Karpas-422 (cell line): Measurements from ENCODE around the gene KRT34. TPM values are rescaled to one million over a fixed set of nuclear protein-coding genes. Genes with fewer than 3 reads are reported as not detected.
"Not testable (repeated sequence)": the region's sequence is repeated elsewhere in the genome, so short reads cannot be mapped to it uniquely, and the experiment has no call there.

Experiments used
- DNase-seq: peaks from one replicate; pipeline ENCODE4 v3.0.0-alpha.2; 2015
- H2AFZ ChIP-seq: fragments of 200-600 bp; sonication (generic); 2 replicates; pipeline ENCODE4 v1.6.1; 2014; ENCODE audit warnings: antibody characterized with exemption, low read length, mixed read lengths
- H3K27ac ChIP-seq: fragments of 200-600 bp; sonication (generic); 2 replicates; pipeline ENCODE4 v1.5.1; 2014; ENCODE audit warnings: mild to moderate bottlenecking, low read length, moderate library complexity
- H3K27me3 ChIP-seq: fragments of 200-600 bp; sonication (generic); 2 replicates; pipeline ENCODE4 v1.6.1; 2014; ENCODE audit warnings: low read length, mixed read lengths
- H3K36me3 ChIP-seq: fragments of 200-600 bp; sonication (generic); 2 replicates; pipeline ENCODE4 v1.6.1; 2014; ENCODE audit warnings: low read length, mixed read lengths; ENCODE audit not compliant: insufficient read depth
- H3K4me1 ChIP-seq: fragments of 200-600 bp; sonication (generic); 2 replicates; pipeline ENCODE4 v1.6.1; 2014; ENCODE audit warnings: mild to moderate bottlenecking, low read length, mixed read lengths
- H3K4me2 ChIP-seq: fragments of 200-600 bp; sonication (generic); 2 replicates; pipeline ENCODE4 v1.6.1; 2014; ENCODE audit warnings: low read length, low read depth, mild to moderate bottlenecking; ENCODE audit not compliant: poor library complexity, severe bottlenecking
- H3K4me3 ChIP-seq: fragments of 200-600 bp; sonication (generic); 2 replicates; pipeline ENCODE4 v1.5.1; 2014; ENCODE audit warnings: mild to moderate bottlenecking, antibody characterized with exemption, low read length, mixed read lengths
- H3K79me2 ChIP-seq: fragments of 200-600 bp; sonication (generic); 2 replicates; pipeline ENCODE4 v1.6.1; 2014; ENCODE audit warnings: mild to moderate bottlenecking, low read length, mixed read lengths
- H3K9ac ChIP-seq: fragments of 200-600 bp; sonication (generic); 2 replicates; pipeline ENCODE4 v1.6.0; 2014; ENCODE audit warnings: low read length
- H3K9me2 ChIP-seq: fragments of 200-600 bp; sonication (generic), shearing (Covaris generic); replicated peaks from 2 replicates; pipeline ENCODE4 v1.6.0; 2014; ENCODE audit warnings: mild to moderate bottlenecking, low read length, moderate library complexity; ENCODE audit not compliant: insufficient read depth
- H3K9me3 ChIP-seq: fragments of 300-700, 200-600 bp; sonication (generic); 2 replicates; pipeline ENCODE4 v1.6.1; 2014; ENCODE audit warnings: low read length, mixed read lengths
- H4K20me1 ChIP-seq: fragments of 200-600 bp; sonication (generic); 2 replicates; pipeline ENCODE4 v1.6.1; 2014; ENCODE audit warnings: mild to moderate bottlenecking, antibody characterized with exemption, low read length, low read depth; ENCODE audit not compliant: insufficient read depth
- total RNA-seq: library from RNA; depleted of rRNA; stranded (reverse); fragments of >200 nt; shearing (Covaris generic); gene quantifications from 2 replicates; pipeline ENCODE4 v1.2.3, GENCODE V29; 2014; ENCODE audit warnings: low replicate concordance

Gene KRT34
- total RNA-seq, 1 experiment from 2014 or later = not detected

GRCh38 chr17:41391535-41391934, 9.4 kb upstream of the KRT34 start:
- H3K9ac ChIP-seq = no peak overlapping the region
- no peak overlapping the region for H3K4me2 ChIP-seq
- H3K36me3 ChIP-seq = no peaks in the 10 kb centered on the region
- H3K9me3 ChIP-seq = 0 out of 2 replicates have a peak, but pooled peaks cover 3% of the 10 kb centered on the region
- no peaks in the 10 kb centered on the region for H3K27me3 ChIP-seq
- no peak overlapping the region for H3K4me3 ChIP-seq
- DNase-seq = no peak
- H3K9me2 ChIP-seq = no peaks in the 10 kb centered on the region
- no peak overlapping the region for H2AFZ ChIP-seq
- H3K27ac ChIP-seq = no peak overlapping the region
- no peaks in the 10 kb centered on the region for H4K20me1 ChIP-seq
- no peaks in the 10 kb centered on the region for H3K79me2 ChIP-seq
- H3K4me1 ChIP-seq = no peaks in the 10 kb centered on the region

DNA sequence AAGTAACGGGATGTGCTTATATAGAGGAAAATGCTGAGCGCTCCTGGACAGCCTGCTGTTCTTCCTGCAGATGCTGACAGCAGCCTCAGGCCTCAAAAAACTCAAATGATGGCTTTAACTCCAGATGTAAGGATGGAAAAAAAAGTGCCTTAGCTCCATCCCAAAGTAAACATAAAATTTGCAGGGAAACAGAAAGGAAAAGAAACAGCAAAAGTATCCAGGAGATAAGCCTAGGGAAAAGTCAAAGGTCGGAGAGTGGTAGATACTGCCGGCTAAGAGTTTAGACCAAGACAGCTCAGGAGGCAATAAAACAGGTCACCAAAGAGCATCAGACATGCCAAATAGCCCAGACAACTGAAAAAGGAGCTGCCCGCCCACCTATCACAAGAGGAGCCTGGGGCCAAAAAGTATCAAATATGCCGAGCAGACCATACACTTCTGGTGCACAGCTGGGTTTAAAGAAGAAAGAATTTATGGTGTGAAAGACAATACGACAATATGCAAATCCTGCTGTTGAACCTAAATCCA, 8.4 kb upstream of the KRT34 start:
- no peak for DNase-seq
- Histone ChIP-seq H2AFZ (no peak overlapping the region), H3K27me3 (no peaks in the 10 kb centered on the region)

DNA sequence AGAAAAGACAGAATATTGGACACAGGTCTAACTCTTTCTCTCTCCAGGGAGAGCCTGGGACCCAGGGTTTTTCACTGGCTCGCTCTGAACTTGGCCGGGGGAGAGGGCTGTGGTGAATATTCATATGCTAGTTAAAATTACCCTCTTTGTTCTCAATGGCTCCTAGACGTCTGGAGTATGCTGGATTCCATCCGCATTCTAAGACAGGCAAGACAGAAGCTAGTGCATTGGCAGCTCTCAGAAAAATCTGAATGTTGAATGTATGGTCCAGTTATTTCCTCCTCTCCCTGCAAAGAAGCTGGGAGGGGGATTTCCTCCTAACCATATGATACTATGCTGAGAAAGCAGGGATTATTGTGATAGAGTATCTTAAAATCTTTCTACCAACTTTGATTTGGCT, 5.6 kb upstream of the KRT34 start:
- Histone ChIP-seq H3K4me2 (no peak overlapping the region), H3K36me3 (no peaks in the 10 kb centered on the region), H3K27me3 (no peaks in the 10 kb centered on the region), H3K79me2 (no peaks in the 10 kb centered on the region), H3K9me3 (0 out of 2 replicates have a peak, but pooled peaks cover 3% of the 10 kb centered on the region), H4K20me1 (no peaks in the 10 kb centered on the region), H3K9ac (no peak overlapping the region), H3K9me2 (no peaks in the 10 kb centered on the region), H3K4me1 (no peaks in the 10 kb centered on the region), H2AFZ (no peak overlapping the region), H3K4me3 (no peak overlapping the region), H3K27ac (no peak overlapping the region)
- DNase-seq = no peak

More for the DNA sequence above, 8.4 kb upstream of the KRT34 start:
- H3K4me3 ChIP-seq = no peak overlapping the region
- no peaks in the 10 kb centered on the region for H3K79me2 ChIP-seq
- no peaks in the 10 kb centered on the region for H3K36me3 ChIP-seq
- H4K20me1 ChIP-seq = no peaks in the 10 kb centered on the region
- no peak overlapping the region for H3K27ac ChIP-seq
- H3K9me2 ChIP-seq = no peaks in the 10 kb centered on the region
- H3K9ac ChIP-seq = no peak overlapping the region
- no peaks in the 10 kb centered on the region for H3K4me1 ChIP-seq
- H3K9me3 ChIP-seq = 0 out of 2 replicates have a peak, but pooled peaks cover 3% of the 10 kb centered on the region
- H3K4me2 ChIP-seq = no peak overlapping the region

- H3K27ac ChIP-seq = no peak overlapping the region
- H3K4me2 ChIP-seq = no peak overlapping the region
- H3K9ac ChIP-seq = no peak overlapping the region
- H4K20me1 ChIP-seq = no peaks in the 10 kb centered on the region
- H3K9me3 ChIP-seq = 0 out of 2 replicates have a peak, but pooled peaks cover 3% of the 10 kb centered on the region
- H3K4me3 ChIP-seq = no peak overlapping the region
- DNase-seq = no peak
- H3K36me3 ChIP-seq = no peaks in the 10 kb centered on the region
- H3K79me2 ChIP-seq = no peaks in the 10 kb centered on the region
- H3K4me1 ChIP-seq = no peaks in the 10 kb centered on the region
- H3K9me2 ChIP-seq = no peaks in the 10 kb centered on the region
- H3K27me3 ChIP-seq = no peaks in the 10 kb centered on the region
- H2AFZ ChIP-seq = no peak overlapping the region
These were observed 4.1 kb upstream of the KRT34 start for GRCh38 chr17:41386227-41386626.

DNA sequence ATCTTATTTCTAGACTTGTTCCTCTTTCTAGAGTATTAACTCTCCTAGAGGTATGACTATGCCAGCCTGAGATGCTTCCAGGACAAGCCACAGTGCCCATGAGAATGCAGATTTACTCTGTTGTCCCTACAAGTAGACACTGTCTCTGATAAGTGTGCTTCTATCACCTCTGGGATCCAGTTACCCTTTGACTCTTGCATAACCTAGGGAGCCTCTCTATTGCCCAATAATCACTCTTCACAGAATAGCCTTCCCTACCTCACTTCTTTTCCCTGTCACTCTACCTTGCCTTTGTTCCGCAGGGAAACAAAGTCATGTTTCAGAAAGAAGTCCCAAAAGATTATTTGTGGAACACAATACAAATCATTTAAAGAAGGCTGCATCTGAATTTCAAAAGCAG, 1.6 kb upstream of the KRT34 start:
- H4K20me1 ChIP-seq = no peaks in the 10 kb centered on the region
- H3K4me2 ChIP-seq = no peak overlapping the region
- no peak overlapping the region for H3K4me3 ChIP-seq
- H3K27ac ChIP-seq = no peak overlapping the region
- H3K4me1 ChIP-seq = no peaks in the 10 kb centered on the region
- DNase-seq = no peak
- no peaks in the 10 kb centered on the region for H3K9me2 ChIP-seq
- no peaks in the 10 kb centered on the region for H3K79me2 ChIP-seq
- H2AFZ ChIP-seq = no peak overlapping the region
- H3K9ac ChIP-seq = no peak overlapping the region
- no peaks in the 10 kb centered on the region for H3K36me3 ChIP-seq
- 0 out of 2 replicates have a peak, but pooled peaks cover 3% of the 10 kb centered on the region for H3K9me3 ChIP-seq
- no peaks in the 10 kb centered on the region for H3K27me3 ChIP-seq

- Histone ChIP-seq H3K27me3 (no peaks in the 10 kb centered on the region), H3K4me3 (no peak overlapping the region), H3K9me3 (0 out of 2 replicates have a peak, but pooled peaks cover 2% of the 10 kb centered on the region), H3K9me2 (no peaks in the 10 kb centered on the region), H3K9ac (no peak overlapping the region), H3K4me2 (no peak overlapping the region), H2AFZ (no peak overlapping the region), H3K79me2 (no peaks in the 10 kb centered on the region), H3K27ac (no peak overlapping the region), H4K20me1 (no peaks in the 10 kb centered on the region), H3K4me1 (no peaks in the 10 kb centered on the region), H3K36me3 (no peaks in the 10 kb centered on the region)
- DNase-seq = no peak
These were observed 288 bp upstream of the KRT34 start for GRCh38 chr17:41382394-41382793.

DNA sequence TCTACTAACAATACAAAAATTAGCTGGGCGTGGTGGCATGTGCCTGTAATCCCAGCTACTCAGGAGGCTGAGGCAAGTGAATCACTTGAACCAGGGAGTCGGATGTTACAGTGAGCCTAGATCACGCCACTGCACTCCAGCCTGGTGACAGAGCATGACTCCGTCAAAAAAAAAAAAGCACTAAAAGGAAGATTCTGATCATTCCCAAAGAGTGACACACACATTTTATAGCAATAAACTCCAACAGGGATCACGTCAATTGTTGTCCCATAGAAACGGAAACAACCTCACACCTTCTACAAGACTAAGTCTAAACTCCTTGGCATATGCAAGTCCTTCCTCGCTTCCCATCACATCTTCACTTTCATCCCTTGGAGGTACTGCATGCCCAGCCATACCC, 2.0 kb downstream of the KRT34 start:
- H3K79me2 ChIP-seq, DNase-seq, H3K4me1 ChIP-seq, H3K9ac ChIP-seq, H2AFZ ChIP-seq, H3K27ac ChIP-seq, H3K4me2 ChIP-seq, H3K4me3 ChIP-seq, H3K27me3 ChIP-seq, H3K9me2 ChIP-seq, H4K20me1 ChIP-seq, H3K36me3 ChIP-seq, H3K9me3 ChIP-seq: not testable (repeated sequence)

GRCh38 chr17:41377546-41377945, 4.6 kb downstream of the KRT34 start:
- DNase-seq = no peak
- H3K79me2 ChIP-seq = no peaks in the 10 kb centered on the region
- H3K4me1 ChIP-seq = no peaks in the 10 kb centered on the region
- H3K27me3 ChIP-seq = no peaks in the 10 kb centered on the region
- H3K4me2 ChIP-seq = no peak overlapping the region
- H3K9me2 ChIP-seq = no peaks in the 10 kb centered on the region
- H3K4me3 ChIP-seq = no peak overlapping the region
- no peak overlapping the region for H3K9ac ChIP-seq
- no peaks in the 10 kb centered on the region for H3K9me3 ChIP-seq
- H4K20me1 ChIP-seq = no peaks in the 10 kb centered on the region
- H3K36me3 ChIP-seq = no peaks in the 10 kb centered on the region
- H2AFZ ChIP-seq = no peak overlapping the region
- no peak overlapping the region for H3K27ac ChIP-seq

- no peak within 1 kb of the TSS for H3K9ac ChIP-seq
- no peak within 1 kb of the TSS for H3K4me2 ChIP-seq
- no peaks in the 10 kb centered on the region for H3K36me3 ChIP-seq
- H3K27ac ChIP-seq = no peak within 1 kb of the TSS
- no peak for DNase-seq
- H3K79me2 ChIP-seq = no peaks in the 10 kb centered on the region
- H4K20me1 ChIP-seq = no peaks in the 10 kb centered on the region
- H3K9me3 ChIP-seq = no peaks in the 10 kb centered on the region
- H3K9me2 ChIP-seq = no peaks in the 10 kb centered on the region
- H3K27me3 ChIP-seq = no peaks in the 10 kb centered on the region
- H2AFZ ChIP-seq = no peak within 1 kb of the TSS
- H3K4me1 ChIP-seq = no peaks in the 10 kb centered on the region
- no peak within 1 kb of the TSS for H3K4me3 ChIP-seq
These were observed 12.4 kb downstream of the KRT34 start, which contains the start of gene KRT33B for GRCh38 chr17:41369713-41370112. Gene KRT33B, minus strand, starts transcription at chr17:41369813. Its CDS starts 63 bp downstream, at chr17:41369750.
